ENCODE measurements around the gene MASP1. TPM values are rescaled to one million over a fixed set of nuclear protein-coding genes. Genes with fewer than 3 reads are reported as not detected.

Gene MASP1
- total and polyA plus RNA-seq, 2 of the 4 experiments (the other 2 are of a cell fraction) = 13.1 to 16.2 TPM

DNA sequence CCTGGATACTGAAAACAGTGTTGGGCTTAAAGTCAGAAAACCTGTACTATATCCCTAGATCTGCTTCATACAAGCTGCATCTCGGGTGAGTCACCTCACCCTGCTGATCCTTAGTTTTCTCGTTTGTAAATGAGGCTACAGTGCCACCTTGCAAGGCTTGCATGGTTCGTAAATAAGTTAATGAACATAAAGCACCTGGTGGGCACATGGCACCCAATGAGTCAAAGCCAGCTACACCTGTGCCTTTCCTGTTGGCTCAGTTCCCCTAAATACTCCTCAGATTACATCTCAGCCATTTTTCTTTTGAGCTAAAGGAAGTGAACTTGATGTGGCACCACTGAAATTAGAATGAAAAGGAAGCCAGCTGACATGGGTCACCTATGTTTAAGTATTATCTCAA, 67.7 kb downstream of the MASP1 start:
- 0 out of 2 replicates have a peak, but pooled peaks cover 3% of the 10 kb centered on the region for H3K27me3 ChIP-seq (ENCODE audit: control insufficient read depth, insufficient read depth, low read length)
- H3K4me2 ChIP-seq (ENCODE audit: low read depth, low read length) = no peak overlapping the region
- peak; percentile 12; the same call in 1 of the 2 replicates for TF ChIP-seq FOS (IDR thresholded peaks at IDR 0.05; ENCODE audit: low read depth, low read length)
- no peak for TF ChIP-seq RCOR1 (IDR thresholded peaks at IDR 0.05; ENCODE audit: insufficient replicate concordance, low read length)
- no peak overlapping the region for H2AK5ac ChIP-seq (ENCODE audit: low read depth, low read length)
- no peak overlapping the region for H3K23ac ChIP-seq (ENCODE audit: low read depth, low read length)
- H3K9me1 ChIP-seq (ENCODE audit: insufficient read depth, low read length) = peaks cover 14% of the 10 kb centered on the region; the same call in 1 of the 2 replicates
- H2AK9ac ChIP-seq (replicated peaks; ENCODE audit: low read depth, low read length, poor library complexity) = no peak overlapping the region
- H3K14ac ChIP-seq (replicated peaks; ENCODE audit: low read depth, low read length) = no peak overlapping the region
- no peak overlapping the region for H3K9ac ChIP-seq (ENCODE audit: low read depth, low read length)
- no peaks in the 10 kb centered on the region for H3K9me3 ChIP-seq (ENCODE audit: control insufficient read depth, insufficient read depth, low read length)
- peak overlapping the region; percentile 26 for H4K91ac ChIP-seq (ENCODE audit: insufficient read depth, low read depth, low read length)
- peak overlapping the region; percentile 59; the same call in 1 of the 2 replicates for H2BK20ac ChIP-seq (ENCODE audit: low read depth, low read length)
- no peaks in the 10 kb centered on the region for H3K36me3 ChIP-seq (ENCODE audit: control insufficient read depth, insufficient read depth, low read length)
- peak overlapping the region; percentile 45 for H3K4ac ChIP-seq (ENCODE audit: low read depth, low read length)
- no peak overlapping the region for H3K56ac ChIP-seq (ENCODE audit: extremely low read depth, insufficient read depth, low read length)
- peak overlapping the region; percentile 57 for H2AFZ ChIP-seq (replicated peaks; ENCODE audit: low read length, poor library complexity)
- peak overlapping the region; percentile 44 for H2BK120ac ChIP-seq (ENCODE audit: low read depth, low read length)
- no peaks in the 10 kb centered on the region for H3K79me1 ChIP-seq (ENCODE audit: low read depth in 1 of 2, low read length in 2 of 2)
- ATAC-seq (ENCODE audit: low read depth) (0 out of 2 replicates have a peak, but pooled peaks have one; percentile 24), DNase-seq (peak; percentile 45)
- H3K18ac ChIP-seq (ENCODE audit: low read depth, low read length) = no peak overlapping the region; the same call in 1 of the 2 replicates
- H3K4me1 ChIP-seq (ENCODE audit: control insufficient read depth, insufficient read depth, low read length) = peaks cover 17% of the 10 kb centered on the region
- ChIA-PET POLR2A (ENCODE audit: unreplicated experiment) (interaction anchor here (0.6 kb wide), 1 partner anchor 51 kb away, joined by 3 read pairs; no protein-coding TSS in a partner anchor), CTCF (interaction anchor here (0.5 to 4.2 kb wide), 4 partner anchors 14 to 455 kb away, joined by 3 to 15 read pairs (median 3); no protein-coding TSS in a partner anchor)
- no CpG with 5 or more reads among the region's 3 CpGs for WGBS, 2 experiments (ENCODE audit: extremely low coverage in 2 of 2, insufficient read length in 1 of 2)
- in situ Hi-C loops (cut with MboI; ENCODE audit: low sequenced_read_pairs) = no loop called here
- no peak overlapping the region for H4K5ac ChIP-seq (ENCODE audit: low read depth, low read length)
- no peak overlapping the region for H2BK5ac ChIP-seq (ENCODE audit: low read depth, low read length, poor library complexity, severe bottlenecking)
- intact Hi-C loops (cut with micrococcal nuclease) = loop anchor here (10.0 kb wide), 1 partner anchor 181 kb away; no protein-coding TSS in a partner anchor
- no TSS peak for BruUV-seq (replicated peaks)
- H4K8ac ChIP-seq (ENCODE audit: low read depth in 2 of 2, low read length in 2 of 2) = no peak overlapping the region
- dilution Hi-C loops (cut with HindIII; ENCODE audit: low sequenced_read_pairs, unreplicated experiment) = loop anchor here (25.0 kb wide), 1 partner anchor 464 kb away; no protein-coding TSS in a partner anchor
- no peaks in the 10 kb centered on the region for H4K20me1 ChIP-seq (ENCODE audit: insufficient read depth, low read length)
- no peak overlapping the region for H3K27ac ChIP-seq (ENCODE audit: insufficient read depth, low read length)
- H2BK15ac ChIP-seq (ENCODE audit: low read depth, low read length) = peak overlapping the region; percentile 77; the same call in 1 of the 3 replicates
- no peak overlapping the region for H3K4me3 ChIP-seq (ENCODE audit: insufficient read depth, low read depth, low read length)

Data from IMR-90 (cell line).